Measurements from ENCODE around the gene TARDBP.
"Not testable (repeated sequence)": the region's sequence is repeated elsewhere in the genome, so short reads cannot be mapped to it uniquely, and the experiment has no call there.

Gene TARDBP

GRCh38 chr1:10996100-10996499, 16.4 kb upstream of the TARDBP start:
- no peak for DNase-seq

GRCh38 chr1:11000526-11000925, 11.9 kb upstream of the TARDBP start:
- no peak for DNase-seq

GRCh38 chr1:11013160-11013531, 692 bp downstream of the TARDBP start:
- no peak for DNase-seq

GRCh38 chr1:11019358-11019757, 6.9 kb downstream of the TARDBP start:
- not testable (repeated sequence) for DNase-seq

- no peak for DNase-seq
Measured at GRCh38 chr1:11019971-11020370, 7.5 kb downstream of the TARDBP start.

- DNase-seq, result no peak
Measured at GRCh38 chr1:11023201-11023600, 10.7 kb downstream of the TARDBP start.

- no peak for DNase-seq
Measured at GRCh38 chr1:11024154-11024873, 11.9 kb downstream of the TARDBP start.

GRCh38 chr1:11024874-11025203, 12.4 kb downstream of the TARDBP start:
- no peak for DNase-seq

- DNase-seq, result no peak
Measured at GRCh38 chr1:11025618-11026017, 13.2 kb downstream of the TARDBP start.

- DNase-seq, result no peak
Measured at GRCh38 chr1:11026052-11026451, 13.6 kb downstream of the TARDBP start.

- no peak for DNase-seq
Measured at GRCh38 chr1:11026903-11027302, 14.4 kb downstream of the TARDBP start.

GRCh38 chr1:11027316-11027715, 14.9 kb downstream of the TARDBP start:
- no peak for DNase-seq

- DNase-seq, result no peak
Measured at GRCh38 chr1:11028018-11028417, 15.6 kb downstream of the TARDBP start.

GRCh38 chr1:11030865-11031264, 18.4 kb downstream of the TARDBP start:
- no peak for DNase-seq

- no peak for DNase-seq
Measured at GRCh38 chr1:11031624-11032262, 19.3 kb downstream of the TARDBP start.

- not testable (repeated sequence) for DNase-seq
Measured at GRCh38 chr1:11037019-11037739, 24.7 kb downstream of the TARDBP start.

- peak; percentile 86 for DNase-seq
Measured at GRCh38 chr1:11037740-11038182, 25.3 kb downstream of the TARDBP start.

GRCh38 chr1:11039351-11040104, 27.1 kb downstream of the TARDBP start:
- DNase-seq, result no peak

- DNase-seq, result not testable (repeated sequence)
Measured at GRCh38 chr1:11040105-11040429, 27.6 kb downstream of the TARDBP start.

- no peak for DNase-seq
Measured at GRCh38 chr1:11041048-11041447, 28.6 kb downstream of the TARDBP start.

- DNase-seq, result no peak
Measured at GRCh38 chr1:11042065-11042464, 29.6 kb downstream of the TARDBP start.

- no peak for DNase-seq
Measured at GRCh38 chr1:11042995-11043874, 30.8 kb downstream of the TARDBP start.
